NCI-H2196 treated with DMSO at 0.1 percent for 48 hours (cell line): Measurements from ENCODE around the gene SERINC3.
"Not testable (repeated sequence)": the region's sequence is repeated elsewhere in the genome, so short reads cannot be mapped to it uniquely, and the experiment has no call there.

ENCODE experiments used
- DNase-seq: peaks from one replicate; lab custom pipeline; 2025; ENCODE audit not compliant: unreplicated experiment; lab: John Stamatoyannopoulos, UW

The SERINC3 gene

GRCh38 chr20:44494681-44495080 lies 27.2 kb downstream of the SERINC3 start:
- no peak for DNase-seq

- no peak for DNase-seq
These were observed 27.6 kb downstream of the SERINC3 start for GRCh38 chr20:44494266-44494665.

GRCh38 chr20:44491635-44492395 lies 30.1 kb downstream of the SERINC3 start:
- no peak for DNase-seq

- no peak for DNase-seq
These were observed 31.9 kb downstream of the SERINC3 start for GRCh38 chr20:44489931-44490330.

GRCh38 chr20:44489223-44489622 lies 32.6 kb downstream of the SERINC3 start:
- DNase-seq: no peak

GRCh38 chr20:44488551-44488950 lies 33.3 kb downstream of the SERINC3 start:
- DNase-seq: no peak

- no peak for DNase-seq
These were observed 36.1 kb downstream of the SERINC3 start for GRCh38 chr20:44485830-44486198.

- no peak for DNase-seq
These were observed 36.6 kb downstream of the SERINC3 start for GRCh38 chr20:44485078-44485829.

- no peak for DNase-seq
These were observed 38.8 kb downstream of the SERINC3 start for GRCh38 chr20:44483112-44483511.

- DNase-seq: no peak
These were observed 40.0 kb downstream of the SERINC3 start for GRCh38 chr20:44481719-44482416.

- DNase-seq: no peak
These were observed 41.8 kb downstream of the SERINC3 start for GRCh38 chr20:44480097-44480496.

- DNase-seq: no peak
These were observed 42.2 kb downstream of the SERINC3 start for GRCh38 chr20:44479643-44480042.

- DNase-seq: no peak
These were observed 43.7 kb downstream of the SERINC3 start for GRCh38 chr20:44478206-44478605.

- no peak for DNase-seq
These were observed 44.7 kb downstream of the SERINC3 start for GRCh38 chr20:44477151-44477550.

GRCh38 chr20:44475694-44476560 lies 45.9 kb downstream of the SERINC3 start, which contains the start of gene TTPAL:
TTPAL (plus strand) TSS chr20:44475874; CDS start chr20:44480000, 4,126 bp downstream.
- DNase-seq: peak; percentile 87

GRCh38 chr20:44475372-44475693 lies 46.5 kb downstream of the SERINC3 start:
- no peak for DNase-seq

GRCh38 chr20:44472283-44472682 lies 49.6 kb downstream of the SERINC3 start:
- DNase-seq: not testable (repeated sequence)

- DNase-seq: no peak
These were observed 50.4 kb downstream of the SERINC3 start for GRCh38 chr20:44471481-44471882.

GRCh38 chr20:44470327-44470726 lies 51.5 kb downstream of the SERINC3 start:
- DNase-seq: no peak

GRCh38 chr20:44468044-44468782 lies 53.7 kb downstream of the SERINC3 start:
- no peak for DNase-seq
